ENCODE results near the gene GP1BA.

GP1BA gene

GRCh38 chr17:4978726-4979125, 46.6 kb downstream of the GP1BA start:
- no peak for DNase-seq

GRCh38 chr17:4980644-4981216, 48.7 kb downstream of the GP1BA start:
- no peak for DNase-seq

- no peak for DNase-seq
Measured at GRCh38 chr17:4982305-4982704, 50.2 kb downstream of the GP1BA start.

Measured in NCI-H510A (cell line).